GM19099 (cell line): Measurements from ENCODE around the gene IMPA2.

Source experiments
- POLR2A ChIP-seq: IDR thresholded peaks from 3 replicates; pipeline ENCODE4 v1.6.1; 2011; ENCODE audit warnings: low read depth; ENCODE audit not compliant: insufficient read length; ENCODE audit errors: extremely low read depth

IMPA2 gene

GRCh38 chr18:12011199-12011956 lies 30.1 kb downstream of the IMPA2 start:
- TF ChIP-seq POLR2A: no peak

- TF ChIP-seq POLR2A: no peak
Measured at GRCh38 chr18:12011957-12012549, 30.7 kb downstream of the IMPA2 start.

- no peak for TF ChIP-seq POLR2A
Measured at GRCh38 chr18:12012697-12013096, 31.4 kb downstream of the IMPA2 start.

- no peak for TF ChIP-seq POLR2A
Measured at GRCh38 chr18:12013186-12013916, 32.0 kb downstream of the IMPA2 start.

GRCh38 chr18:12014086-12014485 lies 32.8 kb downstream of the IMPA2 start:
- TF ChIP-seq POLR2A: no peak

GRCh38 chr18:12014521-12015415 lies 33.5 kb downstream of the IMPA2 start:
- TF ChIP-seq POLR2A: no peak

GRCh38 chr18:12015416-12016062 lies 34.2 kb downstream of the IMPA2 start:
- no peak for TF ChIP-seq POLR2A

- TF ChIP-seq POLR2A: no peak
Measured at GRCh38 chr18:12017081-12017480, 35.8 kb downstream of the IMPA2 start.

- TF ChIP-seq POLR2A: no peak
Measured at GRCh38 chr18:12018861-12019260, 37.6 kb downstream of the IMPA2 start.

- TF ChIP-seq POLR2A: no peak
Measured at GRCh38 chr18:12021077-12021476, 39.8 kb downstream of the IMPA2 start.

- no peak for TF ChIP-seq POLR2A
Measured at GRCh38 chr18:12021596-12021995, 40.3 kb downstream of the IMPA2 start.

- no peak for TF ChIP-seq POLR2A
Measured at GRCh38 chr18:12023375-12023774, 42.1 kb downstream of the IMPA2 start.

- TF ChIP-seq POLR2A: no peak
Measured at GRCh38 chr18:12026562-12026961, 45.3 kb downstream of the IMPA2 start.

GRCh38 chr18:12027046-12027445 lies 45.7 kb downstream of the IMPA2 start:
- TF ChIP-seq POLR2A: no peak
